NB4 (cell line): ENCODE results near the gene GTF3C4.

Source experiments
- DNase-seq: peaks from one replicate; pipeline ENCODE4 v3.0.0; 2010; ENCODE audit warnings: low read depth
- H3K4me3 ChIP-seq: one replicate; pipeline ENCODE4 v1.5.1; 2011; ENCODE audit warnings: mild to moderate bottlenecking, low read depth, low read length, moderate library complexity
- CTCF ChIP-seq: IDR thresholded peaks from one replicate; pipeline ENCODE4 v1.5.1; 2012; ENCODE audit warnings: low read depth, low read length
- MAX ChIP-seq: IDR thresholded peaks from 2 replicates; pipeline ENCODE4 v1.6.1; 2011; ENCODE audit warnings: low read depth, low read length
- MYC ChIP-seq: IDR thresholded peaks from 2 replicates; pipeline ENCODE4 v1.6.1; 2011; ENCODE audit warnings: low read depth, low read length
- POLR2A ChIP-seq: IDR thresholded peaks from 2 replicates; pipeline ENCODE4 v1.6.1; 2011; ENCODE audit warnings: mild to moderate bottlenecking; ENCODE audit not compliant: insufficient read length; ENCODE audit errors: extremely low read depth

GTF3C4 gene

GRCh38 chr9:132634327-132634726 lies 35.9 kb upstream of the GTF3C4 start:
- no peak overlapping the region for H3K4me3 ChIP-seq

GRCh38 chr9:132637351-132637750 lies 32.9 kb upstream of the GTF3C4 start:
- no peak overlapping the region for H3K4me3 ChIP-seq
- no peak for TF ChIP-seq MAX
- TF ChIP-seq MYC, result no peak
- no peak for TF ChIP-seq CTCF
- no peak for TF ChIP-seq POLR2A
- DNase-seq, result no peak

More at GRCh38 chr9:132634327-132634726, 35.9 kb upstream of the GTF3C4 start:
- TF ChIP-seq CTCF (no peak), MAX (no peak), MYC (no peak), POLR2A (no peak)
- DNase-seq, result no peak

- DNase-seq, result no peak
- H3K4me3 ChIP-seq, result no peak overlapping the region
- TF ChIP-seq POLR2A (no peak), MAX (no peak), MYC (no peak), CTCF (no peak)
Measured at GRCh38 chr9:132637801-132638200, 32.5 kb upstream of the GTF3C4 start.

- H3K4me3 ChIP-seq, result no peak overlapping the region
- TF ChIP-seq POLR2A (no peak), MYC (no peak), MAX (no peak), CTCF (no peak)
- no peak for DNase-seq
Measured at GRCh38 chr9:132638240-132638639, 32.0 kb upstream of the GTF3C4 start.

- DNase-seq, result no peak
- TF ChIP-seq CTCF, result no peak
- TF ChIP-seq MYC, result no peak
- TF ChIP-seq POLR2A, result no peak
- no peak for TF ChIP-seq MAX
- no peak overlapping the region for H3K4me3 ChIP-seq
Measured at GRCh38 chr9:132639322-132639721, 30.9 kb upstream of the GTF3C4 start.

GRCh38 chr9:132641216-132641615 lies 29.0 kb upstream of the GTF3C4 start:
- H3K4me3 ChIP-seq, result no peak overlapping the region
- no peak for DNase-seq
- TF ChIP-seq MAX (no peak), CTCF (no peak), MYC (no peak), POLR2A (no peak)
